AG09309 (cell line): ENCODE data around the gene PML.
A peak's percentile ranks its signal among the peaks of the same experiment; 100 is the strongest.
"Not testable (repeated sequence)": the region's sequence is repeated elsewhere in the genome, so short reads cannot be mapped to it uniquely, and the experiment has no call there.

Experiments
- DNase-seq: peaks from one replicate; pipeline ENCODE4 v3.0.0-alpha.2; 2010; ENCODE audit warnings: low read depth
- H3K4me3 ChIP-seq: 2 replicates; pipeline ENCODE4 v1.5.1; 2011; ENCODE audit warnings: mild to moderate bottlenecking, low read depth, low read length, moderate library complexity; ENCODE audit not compliant: control insufficient read depth
- TF ChIP-seq, protein P1 (sequence below): IDR thresholded peaks from 2 replicates; pipeline ENCODE4 v1.5.1; 2011; ENCODE audit warnings: mild to moderate bottlenecking, low read depth, low read length, inconsistent platforms; ENCODE audit not compliant: insufficient read depth, control insufficient read depth; ENCODE audit errors: missing control alignments

PML gene

DNA sequence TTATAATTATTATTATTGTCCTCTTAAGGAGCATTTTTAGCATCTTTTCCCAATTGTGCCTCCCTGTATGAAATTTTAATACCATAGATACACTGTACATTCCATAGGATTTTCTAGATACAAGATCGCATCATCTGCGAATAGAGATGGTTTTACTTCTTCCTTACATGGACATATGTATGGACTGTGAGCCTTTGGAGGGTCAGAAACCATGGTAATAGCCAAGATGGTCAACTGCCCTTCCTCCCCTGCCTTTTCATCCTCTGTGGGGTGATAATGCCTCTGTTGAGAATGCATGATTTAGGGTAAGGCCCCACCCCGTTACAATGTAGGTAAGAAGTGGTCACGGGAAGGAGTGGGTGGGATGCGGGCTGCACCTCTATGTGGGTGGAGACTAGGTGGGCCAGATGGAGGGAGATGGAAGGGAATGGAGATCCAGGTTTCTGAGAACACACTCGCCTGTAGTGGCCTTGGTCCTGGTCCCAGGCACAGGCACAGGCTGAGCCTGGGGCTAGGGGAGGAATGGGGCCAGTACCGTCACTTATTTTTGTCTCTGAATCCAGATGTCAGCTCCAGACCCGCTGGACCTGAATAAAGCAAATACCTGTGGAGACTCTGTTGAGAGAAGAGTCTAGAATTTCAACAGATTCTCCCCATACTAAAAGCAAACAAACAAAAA lies 56.2 kb downstream of the PML start:
- TF ChIP-seq, protein P1, sequence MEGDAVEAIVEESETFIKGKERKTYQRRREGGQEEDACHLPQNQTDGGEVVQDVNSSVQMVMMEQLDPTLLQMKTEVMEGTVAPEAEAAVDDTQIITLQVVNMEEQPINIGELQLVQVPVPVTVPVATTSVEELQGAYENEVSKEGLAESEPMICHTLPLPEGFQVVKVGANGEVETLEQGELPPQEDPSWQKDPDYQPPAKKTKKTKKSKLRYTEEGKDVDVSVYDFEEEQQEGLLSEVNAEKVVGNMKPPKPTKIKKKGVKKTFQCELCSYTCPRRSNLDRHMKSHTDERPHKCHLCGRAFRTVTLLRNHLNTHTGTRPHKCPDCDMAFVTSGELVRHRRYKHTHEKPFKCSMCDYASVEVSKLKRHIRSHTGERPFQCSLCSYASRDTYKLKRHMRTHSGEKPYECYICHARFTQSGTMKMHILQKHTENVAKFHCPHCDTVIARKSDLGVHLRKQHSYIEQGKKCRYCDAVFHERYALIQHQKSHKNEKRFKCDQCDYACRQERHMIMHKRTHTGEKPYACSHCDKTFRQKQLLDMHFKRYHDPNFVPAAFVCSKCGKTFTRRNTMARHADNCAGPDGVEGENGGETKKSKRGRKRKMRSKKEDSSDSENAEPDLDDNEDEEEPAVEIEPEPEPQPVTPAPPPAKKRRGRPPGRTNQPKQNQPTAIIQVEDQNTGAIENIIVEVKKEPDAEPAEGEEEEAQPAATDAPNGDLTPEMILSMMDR, result no peak
- peak overlapping the region; percentile 3; the same call in 1 of the 2 replicates for H3K4me3 ChIP-seq
- no peak for DNase-seq

DNA sequence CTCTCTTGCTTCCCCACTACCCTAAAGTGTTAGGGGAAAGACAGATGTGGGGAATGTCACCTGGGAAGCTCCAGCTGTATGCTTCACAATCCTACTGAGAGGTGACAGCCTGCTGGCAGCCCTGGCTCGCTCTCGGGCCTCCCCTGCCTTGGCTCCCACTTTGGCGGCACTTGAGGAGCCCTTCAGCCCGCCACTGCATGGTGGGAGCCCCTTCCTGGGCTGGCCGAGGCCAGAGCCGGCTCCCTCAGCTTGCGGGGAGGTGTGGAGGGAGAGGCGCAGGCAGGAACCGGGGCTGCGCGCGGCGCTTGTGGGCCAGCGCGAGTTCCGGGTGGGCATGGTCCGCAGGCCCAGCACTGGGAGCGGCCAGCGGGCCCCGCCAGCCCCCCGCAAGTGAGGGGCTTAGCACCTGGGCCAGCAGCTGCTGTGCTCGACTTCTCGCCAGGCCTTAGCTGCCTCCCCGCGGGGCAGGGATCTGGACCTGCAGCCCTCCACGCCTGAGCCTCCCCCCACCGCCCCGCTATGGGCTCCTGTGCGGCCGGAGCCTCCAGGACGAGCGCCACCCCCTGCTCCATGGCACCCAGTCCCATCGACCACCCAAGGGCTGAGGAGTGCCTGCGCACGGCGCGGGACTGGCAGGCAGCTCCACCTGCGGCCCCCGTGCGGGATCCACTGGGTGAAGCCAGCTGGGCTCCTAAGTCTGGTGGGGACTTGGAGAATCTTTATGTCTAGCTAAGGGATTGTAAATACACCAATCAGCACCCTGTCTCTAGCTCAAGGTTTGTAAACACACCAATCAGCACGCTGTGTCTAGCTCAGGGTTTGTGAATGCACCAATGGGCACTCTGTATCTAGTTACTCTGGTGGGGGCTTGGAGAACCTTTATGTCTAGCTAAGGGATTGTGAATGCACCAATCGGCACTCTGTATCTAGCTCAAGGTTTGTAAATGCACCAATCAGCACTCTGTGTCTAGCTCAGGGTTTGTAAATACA lies 58.0 kb downstream of the PML start:
- not testable (repeated sequence) for H3K4me3 ChIP-seq, DNase-seq

DNA sequence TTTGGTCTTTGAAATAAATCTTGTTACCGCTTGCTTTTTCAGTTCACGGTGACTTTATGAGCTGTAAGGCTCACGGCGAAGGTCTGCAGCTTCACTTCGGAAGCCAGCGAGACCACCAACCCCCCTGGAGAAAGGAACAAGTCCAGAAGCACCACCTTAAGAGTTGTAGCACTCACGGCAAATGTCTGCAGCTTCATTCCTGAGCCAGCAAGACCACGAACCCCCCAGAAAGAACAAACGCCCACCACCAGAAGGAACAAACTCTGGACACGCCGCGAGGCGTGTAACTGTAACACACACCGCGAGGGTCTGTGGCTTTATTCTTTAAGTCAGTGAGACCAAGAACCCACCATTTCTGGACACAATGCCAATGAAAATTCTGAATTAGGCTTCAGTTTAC lies 59.0 kb downstream of the PML start:
- DNase-seq, result no peak
- no peak overlapping the region for H3K4me3 ChIP-seq
- TF ChIP-seq, protein P1, result no peak

DNA sequence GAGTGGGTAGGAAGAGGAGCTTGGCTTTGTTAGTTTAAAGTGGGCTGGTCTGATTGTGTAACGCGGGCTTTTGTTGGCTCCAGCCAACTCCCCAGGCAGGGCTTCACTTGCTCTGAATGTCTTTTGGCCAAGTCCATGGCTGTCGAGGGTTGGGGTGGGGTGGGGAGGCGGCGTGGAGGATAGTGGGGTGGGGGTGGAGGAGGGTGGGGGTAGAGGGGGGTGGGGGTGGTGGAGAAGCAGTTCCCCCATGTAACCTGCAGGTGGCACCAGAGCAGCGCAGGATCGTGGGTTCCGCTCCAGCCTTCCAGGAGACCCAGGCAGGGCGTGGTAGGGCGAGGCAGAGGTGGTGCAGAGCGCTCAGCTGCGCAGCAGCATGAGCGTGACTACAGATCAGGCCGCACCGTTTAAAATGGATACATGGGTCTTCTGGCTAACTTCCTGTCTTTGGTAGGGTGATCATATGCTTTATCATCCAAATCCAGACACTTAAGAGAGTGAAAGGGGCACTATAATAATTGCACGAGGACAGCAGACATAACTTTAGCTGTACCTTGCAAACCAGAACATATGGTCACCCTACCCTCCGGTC lies 59.5 kb downstream of the PML start:
- TF ChIP-seq, protein P1, result peak; percentile 78
- no peak overlapping the region for H3K4me3 ChIP-seq
- peak; percentile 80 for DNase-seq

DNA sequence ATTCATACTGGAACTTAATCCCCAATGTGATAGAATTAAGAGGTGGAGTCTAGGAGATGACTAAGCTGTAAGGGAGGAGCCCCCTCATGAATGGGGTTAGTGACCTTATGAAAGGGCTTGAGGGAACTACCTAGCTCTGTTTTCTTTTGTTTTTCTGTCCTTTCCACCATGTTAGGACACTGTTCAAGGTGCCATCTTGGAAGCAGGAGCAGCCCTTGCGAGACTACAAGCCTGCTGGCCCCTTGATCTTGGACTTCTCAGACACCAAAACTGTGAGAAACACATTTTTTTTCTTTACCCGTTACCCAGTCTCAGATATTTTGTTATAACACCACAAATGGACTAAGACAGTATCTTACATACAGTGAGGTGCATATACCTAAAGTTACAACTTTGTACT lies 61.3 kb downstream of the PML start:
- TF ChIP-seq, protein P1, result no peak
- no peak overlapping the region for H3K4me3 ChIP-seq
- DNase-seq, result no peak

DNA sequence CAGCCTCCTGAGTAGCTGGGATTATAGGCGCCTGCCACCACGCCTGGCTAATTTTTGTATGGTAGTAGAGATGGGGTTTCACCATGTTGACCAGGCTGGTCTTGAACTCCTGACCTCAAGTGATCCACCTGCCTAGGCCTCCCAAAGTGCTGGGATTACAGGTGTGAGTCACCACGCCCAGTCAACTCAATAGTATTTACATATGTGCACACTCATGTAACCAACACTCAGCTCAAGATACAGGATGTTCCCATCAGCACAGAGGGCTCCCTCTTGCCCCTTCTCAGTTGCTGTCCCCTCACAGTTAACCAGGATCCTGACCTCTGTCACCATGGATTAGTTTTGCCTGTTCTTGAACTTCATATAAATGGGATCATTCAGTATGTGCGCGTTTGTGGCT lies 61.8 kb downstream of the PML start:
- not testable (repeated sequence) for H3K4me3 ChIP-seq, DNase-seq

DNA sequence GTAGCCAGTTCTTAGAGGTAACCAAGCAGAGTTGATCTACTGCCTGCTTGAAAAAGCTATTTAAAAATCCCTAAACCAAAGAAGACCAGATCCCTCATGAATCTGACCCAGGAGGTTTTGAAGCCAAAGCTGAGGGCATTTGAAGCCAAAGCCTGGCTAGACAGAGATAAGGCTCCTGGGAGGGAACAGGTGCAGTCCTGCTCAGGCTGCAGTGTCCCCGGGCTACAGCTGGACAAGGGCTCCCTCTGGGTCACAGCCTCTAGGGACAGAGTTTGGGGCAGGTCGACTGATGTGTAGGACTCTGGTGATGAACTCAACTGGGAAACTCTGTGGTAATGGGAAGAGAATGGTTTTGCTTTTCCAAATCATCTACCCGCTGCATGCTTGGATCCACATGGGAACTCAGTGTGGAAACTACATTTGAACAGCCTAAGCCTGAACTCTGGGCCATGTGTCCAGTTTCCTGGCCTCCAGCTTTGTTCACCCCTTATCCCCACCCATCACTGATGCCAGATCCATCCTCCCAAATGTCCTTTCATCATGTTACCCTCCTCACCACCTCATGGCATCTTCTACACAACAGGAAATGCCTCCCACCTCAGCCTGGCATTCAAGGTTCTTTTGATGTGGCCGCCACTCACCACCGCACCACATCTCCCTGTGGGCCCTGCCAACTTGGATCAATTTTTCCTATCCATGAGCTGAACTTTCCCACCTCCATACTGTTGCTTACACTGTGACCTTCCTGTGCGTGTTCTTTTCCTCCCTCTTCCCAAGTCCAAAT lies 64.7 kb downstream of the PML start:
- not testable (repeated sequence) for H3K4me3 ChIP-seq, DNase-seq
